GM19395 (cell line): ENCODE data around the gene SLC25A15.

Source experiments
- ATAC-seq: cut with Tn5 transposase; IDR thresholded peaks from one replicate; pipeline ENCODE4 v1.9.1; 2021; ENCODE audit warnings: mild to moderate bottlenecking, moderate library complexity; ENCODE audit not compliant: unreplicated experiment

SLC25A15 gene

DNA sequence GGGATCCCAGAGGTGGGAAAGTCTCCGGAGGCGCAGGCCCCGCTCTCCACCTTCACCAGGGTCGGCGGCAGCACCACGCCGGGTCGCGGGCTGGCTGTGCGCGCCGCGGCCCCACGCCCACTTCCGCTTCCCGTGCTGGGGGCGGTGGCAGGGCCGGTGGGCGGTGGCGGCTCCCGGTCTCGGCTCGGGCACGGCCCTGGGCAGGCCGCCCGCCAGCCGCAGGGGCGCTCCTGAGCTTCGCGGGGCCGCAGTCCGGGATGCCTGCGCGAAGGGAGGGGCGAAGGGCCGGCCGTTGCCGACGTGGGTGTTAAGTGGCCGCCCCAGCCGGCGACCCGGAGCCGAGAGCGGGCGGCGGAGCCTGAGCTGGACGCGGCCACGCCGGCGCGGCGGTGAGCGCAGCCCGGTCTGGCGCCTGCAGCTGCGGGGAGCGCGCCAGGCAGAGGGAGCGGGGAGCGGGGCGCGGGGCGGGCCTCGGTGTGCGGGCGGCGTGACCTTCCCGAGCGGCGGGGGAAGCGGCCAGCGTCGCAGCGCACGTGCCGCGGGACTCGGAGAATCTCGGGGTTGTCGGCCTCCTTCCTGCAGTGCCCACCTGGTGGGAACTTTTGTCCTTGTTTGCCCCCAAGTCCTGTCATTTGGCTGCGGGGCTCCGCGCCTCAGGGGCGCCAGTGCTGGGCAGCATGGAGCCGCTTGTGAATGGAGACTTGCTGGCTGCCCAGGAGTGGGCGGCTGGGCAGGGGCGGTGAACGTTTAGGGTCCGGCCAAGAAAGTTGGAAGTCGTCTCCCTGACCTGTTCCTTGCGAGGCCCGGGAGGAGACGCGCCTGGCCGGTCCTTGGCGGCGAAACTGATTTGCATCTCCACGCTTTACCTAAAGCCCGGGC, at the start of gene SLC25A15:
Gene SLC25A15 (plus strand): TSS at position 337 of the 879 bp plus-strand sequence. CDS start 3,616 bp downstream, outside the sequence.
- ATAC-seq = peak; percentile 71

GRCh38 chr13:40749327-40749726, 40.1 kb upstream of the SLC25A15 start:
- no peak for ATAC-seq

GRCh38 chr13:40755082-40755700, 34.2 kb upstream of the SLC25A15 start:
- no peak for ATAC-seq

- peak; percentile 71 for ATAC-seq
Observed at GRCh38 chr13:40756042-40756441, 33.4 kb upstream of the SLC25A15 start.

GRCh38 chr13:40758811-40759210, 30.6 kb upstream of the SLC25A15 start:
- ATAC-seq = no peak

DNA sequence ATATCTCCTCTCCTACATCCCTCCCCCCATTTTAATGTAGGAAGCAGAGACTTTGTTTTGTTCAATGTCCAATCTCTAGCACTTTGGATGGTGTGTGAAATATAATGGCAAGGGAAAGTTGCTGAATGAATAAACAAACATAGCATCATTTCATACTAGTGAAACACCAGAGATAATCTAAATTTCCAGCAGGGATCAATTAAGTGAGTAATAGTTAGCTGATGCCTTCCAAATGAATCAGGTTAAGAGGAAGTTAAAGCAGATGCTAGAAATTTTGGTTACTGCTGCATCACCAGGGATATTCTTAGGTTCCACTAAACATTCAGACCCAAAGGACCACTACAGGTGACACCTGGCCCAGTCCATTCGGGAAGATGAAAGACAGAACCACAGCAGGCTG, 26.6 kb upstream of the SLC25A15 start:
- ATAC-seq = no peak

- no peak for ATAC-seq
Observed at GRCh38 chr13:40764587-40765403, 24.6 kb upstream of the SLC25A15 start.

- ATAC-seq = no peak
Observed at GRCh38 chr13:40765602-40766001, 23.8 kb upstream of the SLC25A15 start.

DNA sequence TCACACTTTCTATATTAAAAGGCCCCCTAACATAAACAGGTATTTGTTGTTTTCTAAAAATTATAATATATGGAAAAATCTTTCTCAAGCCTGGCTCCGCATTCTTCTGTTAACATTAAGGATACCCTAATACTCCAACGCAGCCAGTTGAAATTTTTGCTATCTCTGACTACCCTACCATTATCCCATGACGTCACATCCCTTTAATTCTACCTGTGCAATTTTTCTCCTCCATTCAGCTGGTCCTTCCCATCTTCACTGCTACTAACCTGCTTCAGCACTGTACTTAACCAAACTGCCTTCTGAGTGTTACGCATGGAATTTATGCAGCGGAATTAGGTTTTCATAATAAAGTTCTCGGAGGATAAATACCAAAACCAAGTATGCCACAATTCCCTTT, 19.4 kb upstream of the SLC25A15 start:
- ATAC-seq = no peak

DNA sequence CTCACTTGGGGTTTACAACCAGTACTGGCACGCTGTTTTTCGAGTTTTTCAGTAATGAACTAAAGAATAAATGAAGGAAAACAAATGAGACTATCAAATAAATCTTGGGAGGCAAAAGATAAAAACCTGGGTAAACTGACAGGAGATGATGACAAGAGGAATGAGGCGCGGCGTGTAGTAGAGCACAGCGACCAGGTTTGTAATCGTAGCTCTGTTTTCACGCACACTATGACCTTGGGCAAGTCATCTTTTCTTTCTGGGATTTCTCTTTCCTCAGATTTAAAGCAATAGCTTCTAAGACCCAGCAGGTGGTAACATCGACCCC, 18.8 kb upstream of the SLC25A15 start:
- no peak for ATAC-seq

- peak; percentile 97 for ATAC-seq
Observed at GRCh38 chr13:40770934-40771618, 18.3 kb upstream of the SLC25A15 start, which contains the start of gene MRPS31. Gene MRPS31, minus strand, starts transcription at chr13:40771190. Its CDS starts 54 bp downstream, at chr13:40771136.

- no peak for ATAC-seq
Observed at GRCh38 chr13:40772765-40773473, 16.5 kb upstream of the SLC25A15 start.

GRCh38 chr13:40774672-40775071, 14.7 kb upstream of the SLC25A15 start:
- no peak for ATAC-seq

GRCh38 chr13:40776232-40776631, 13.2 kb upstream of the SLC25A15 start:
- ATAC-seq = no peak

GRCh38 chr13:40776681-40777165, 12.7 kb upstream of the SLC25A15 start:
- peak; percentile 69 for ATAC-seq

DNA sequence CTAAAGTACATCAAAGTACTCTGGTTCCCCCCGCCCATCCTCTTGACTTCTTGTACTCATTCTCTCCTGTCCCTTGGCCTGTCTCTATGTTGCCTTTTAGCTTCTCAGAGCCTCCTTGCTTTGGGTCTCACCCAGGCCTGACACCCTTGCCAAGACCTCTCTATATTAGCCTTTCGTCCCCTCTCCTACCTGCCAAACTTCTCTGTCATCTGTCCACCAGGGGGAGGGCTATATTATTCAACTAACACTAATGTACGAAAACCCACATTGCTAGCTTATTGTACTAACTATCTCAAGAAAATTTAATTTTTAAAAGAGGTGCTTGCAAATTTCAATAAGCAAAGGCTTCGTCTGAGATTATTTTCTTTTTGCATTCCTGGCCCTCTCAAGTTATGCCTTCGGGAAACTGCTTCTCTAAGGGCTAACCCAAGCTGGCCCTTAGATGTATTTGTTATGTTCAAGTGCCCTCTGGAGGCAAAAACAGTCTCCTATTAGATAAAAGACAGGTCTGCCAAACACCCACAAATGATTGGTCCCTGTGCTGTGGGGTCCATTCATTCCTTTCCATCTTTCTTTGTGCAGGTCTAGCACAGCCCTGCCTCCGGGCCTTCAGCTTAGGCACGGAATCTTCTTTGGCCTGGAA, 12.1 kb upstream of the SLC25A15 start:
- ATAC-seq = peak; percentile 88

- no peak for ATAC-seq
Observed at GRCh38 chr13:40777809-40778175, 11.6 kb upstream of the SLC25A15 start.

- ATAC-seq = no peak
Observed at GRCh38 chr13:40779049-40779448, 10.4 kb upstream of the SLC25A15 start.

DNA sequence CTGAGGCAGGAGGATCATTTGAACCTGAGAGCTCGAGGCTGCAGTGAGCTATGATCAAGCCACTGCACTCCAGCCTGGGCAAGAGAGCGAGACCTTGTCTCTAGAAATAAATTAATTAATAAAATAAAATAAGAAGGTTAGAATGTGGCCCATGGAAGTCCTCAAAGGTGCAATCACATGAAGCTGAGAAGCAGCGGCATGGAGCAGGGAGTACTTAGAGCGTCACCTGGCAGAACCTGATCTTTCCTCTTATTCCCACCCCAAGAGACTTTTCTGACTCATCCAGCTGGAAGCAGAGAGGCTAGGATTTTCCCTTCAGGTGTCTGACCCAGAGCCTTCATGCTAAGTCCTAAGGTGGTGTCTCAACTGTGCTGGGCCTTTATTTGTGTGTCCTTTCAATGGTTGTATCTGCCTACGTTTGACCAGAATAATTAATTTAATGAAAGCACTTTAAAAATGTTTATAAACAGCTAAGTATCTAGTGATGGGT, 9.6 kb upstream of the SLC25A15 start:
- no peak for ATAC-seq
